Ammon's horn (tissue), 1 donor: Measurements from ENCODE around the gene WWOX.

ENCODE experiments used
- DNase-seq: peaks from one replicate; pipeline ENCODE4 v3.0.0-alpha.2; 2016; ENCODE audit warnings: low spot score

WWOX gene

DNA sequence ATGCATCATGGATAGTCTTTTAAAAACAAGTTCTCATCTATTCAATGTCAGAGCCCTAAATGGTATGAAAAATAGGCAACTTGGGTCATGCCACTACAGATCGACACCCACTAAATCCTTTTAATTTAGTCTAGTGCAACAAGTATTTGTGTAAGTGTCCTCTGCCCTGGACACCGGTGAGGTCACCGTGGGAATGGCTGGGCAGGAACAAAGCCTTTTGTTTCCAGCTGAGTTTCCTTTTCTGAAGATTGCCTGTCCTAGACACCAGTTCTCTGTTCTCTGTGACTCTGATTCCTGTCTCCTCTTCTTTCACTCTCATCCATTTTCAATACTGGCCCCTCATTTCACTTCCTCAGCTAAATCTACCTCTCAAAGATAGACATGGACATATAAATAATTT lies 1054.6 kb downstream of the WWOX start:
- peak; percentile 44 for DNase-seq

DNA sequence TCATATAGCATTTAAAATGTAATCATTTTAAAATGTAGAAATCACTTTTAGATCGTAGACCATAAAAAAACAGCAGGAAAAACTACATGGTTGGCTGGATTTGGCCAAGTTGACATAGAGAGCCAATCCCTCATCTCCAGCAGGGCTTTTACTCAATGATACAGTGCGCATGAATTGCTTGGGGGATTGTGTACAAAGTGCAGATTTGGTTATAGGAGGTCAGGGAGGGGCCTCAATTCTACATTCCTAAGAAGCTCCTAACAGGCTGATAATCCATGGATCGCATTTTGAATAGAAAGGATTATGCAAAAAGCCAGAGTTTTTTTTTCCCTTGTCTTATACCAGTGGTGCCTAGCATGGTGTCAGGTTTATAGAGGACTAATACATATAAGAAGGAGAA lies 1056.0 kb downstream of the WWOX start:
- no peak for DNase-seq

DNA sequence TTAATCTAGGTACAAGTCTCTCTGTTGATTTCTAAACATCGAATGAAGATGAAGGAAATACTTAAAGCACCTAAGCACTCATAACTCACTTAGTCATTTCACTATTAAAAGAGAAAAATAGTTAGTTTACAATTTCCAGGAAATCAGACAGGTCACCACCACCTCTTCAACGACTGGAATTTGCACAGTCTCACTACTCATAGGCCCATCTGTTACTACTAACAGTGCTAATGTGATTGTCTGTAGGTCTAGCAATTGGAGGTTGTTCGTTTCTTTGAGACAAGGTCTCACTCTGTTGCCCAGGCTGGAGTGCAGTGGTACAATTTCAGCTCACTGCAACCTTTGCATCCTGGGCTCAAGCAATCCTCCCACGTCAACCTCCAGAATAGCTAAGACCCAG lies 1056.5 kb downstream of the WWOX start:
- no peak for DNase-seq

DNA sequence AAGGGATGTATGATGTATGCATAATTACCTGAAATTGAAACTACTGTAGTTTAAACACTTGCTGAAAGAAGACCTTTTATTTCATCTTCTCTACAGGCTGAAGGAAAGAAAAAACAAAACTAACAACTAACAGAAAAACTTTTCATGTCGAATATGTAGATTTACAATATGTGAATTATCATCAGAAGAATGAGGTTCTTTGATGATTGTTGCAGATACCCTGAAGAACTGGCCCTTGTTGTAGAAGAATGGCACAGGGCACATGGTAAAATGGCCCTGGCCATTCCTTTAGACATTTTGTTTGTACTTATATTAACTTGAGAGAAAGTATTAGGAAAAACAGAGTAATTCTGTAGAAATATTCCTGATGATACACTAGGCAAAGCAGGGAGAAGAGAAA lies 1057.3 kb downstream of the WWOX start:
- DNase-seq, result no peak

DNA sequence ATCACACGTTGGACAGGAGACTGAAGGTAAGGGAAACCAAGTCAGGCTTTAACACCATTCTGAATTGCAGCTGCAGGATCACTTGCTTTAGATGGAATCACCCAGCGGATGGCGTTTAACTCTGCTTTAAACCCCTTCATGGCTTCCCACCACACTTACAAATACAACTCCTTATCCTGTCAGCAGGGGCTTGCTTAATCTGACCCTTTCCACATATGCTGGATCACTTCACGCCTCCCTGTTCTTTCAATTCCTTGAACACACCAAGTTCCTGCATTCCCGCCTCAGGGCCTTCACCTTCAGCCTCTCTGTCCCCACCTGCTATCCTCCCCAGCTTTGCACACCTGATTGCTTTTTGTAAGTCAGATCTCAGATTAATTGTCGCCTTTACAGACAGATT lies 1058.9 kb downstream of the WWOX start:
- no peak for DNase-seq

DNA sequence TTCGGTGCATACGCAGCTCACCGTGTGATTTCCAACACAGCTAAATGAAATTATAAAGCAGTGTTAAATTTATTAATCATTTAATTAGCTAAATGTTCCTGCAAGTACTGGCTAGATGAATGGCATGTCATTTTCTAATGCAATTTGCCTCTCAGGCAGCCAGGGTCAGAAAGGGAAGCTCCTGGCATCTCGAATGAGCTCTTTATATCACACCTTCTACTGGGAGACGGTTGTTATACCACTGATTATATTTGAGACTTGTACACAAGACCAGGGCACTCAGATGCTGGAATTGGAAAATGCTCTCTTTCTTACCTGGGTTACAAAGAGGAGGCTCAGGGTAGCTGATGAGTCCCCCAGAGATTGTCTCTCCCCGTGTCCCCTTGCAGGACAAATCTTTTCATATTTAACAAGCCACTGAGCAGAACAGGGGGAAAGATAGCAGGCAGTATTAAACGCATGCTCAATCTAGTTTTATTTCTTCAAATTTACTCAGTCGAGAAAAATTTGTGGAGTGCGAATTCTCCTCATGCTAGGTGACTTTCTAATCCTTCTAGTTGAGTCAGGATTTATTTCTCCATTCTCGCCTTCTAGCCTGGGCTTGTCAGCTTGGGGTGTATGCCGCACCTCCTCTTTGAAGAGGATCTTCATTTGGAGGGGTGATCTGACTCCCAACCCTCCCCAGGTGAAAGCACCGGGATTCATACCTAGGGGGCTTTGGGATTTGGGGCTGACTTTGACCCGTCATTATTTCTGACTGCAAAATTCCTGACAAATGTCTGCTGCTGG lies 1060.0 kb downstream of the WWOX start:
- no peak for DNase-seq

DNA sequence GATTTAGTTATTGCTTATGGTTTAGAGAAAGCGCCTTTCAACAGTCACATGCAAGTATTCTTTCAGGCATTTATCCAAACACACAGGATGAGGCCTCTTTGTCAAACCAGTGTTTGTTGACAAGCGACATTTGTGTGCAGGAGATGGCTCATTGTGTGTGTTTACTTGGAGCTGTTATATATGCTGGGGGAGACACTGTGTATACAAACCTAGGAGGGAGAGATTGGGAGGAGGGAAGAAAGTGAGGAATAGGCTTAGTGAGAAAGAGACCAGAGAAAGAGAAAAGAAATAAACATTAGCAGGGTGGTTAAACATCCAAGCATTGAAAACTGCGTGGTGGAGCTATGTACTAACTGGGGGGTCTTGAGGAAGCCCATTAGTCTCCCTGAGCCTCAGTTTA lies 1063.5 kb downstream of the WWOX start:
- DNase-seq, result no peak

DNA sequence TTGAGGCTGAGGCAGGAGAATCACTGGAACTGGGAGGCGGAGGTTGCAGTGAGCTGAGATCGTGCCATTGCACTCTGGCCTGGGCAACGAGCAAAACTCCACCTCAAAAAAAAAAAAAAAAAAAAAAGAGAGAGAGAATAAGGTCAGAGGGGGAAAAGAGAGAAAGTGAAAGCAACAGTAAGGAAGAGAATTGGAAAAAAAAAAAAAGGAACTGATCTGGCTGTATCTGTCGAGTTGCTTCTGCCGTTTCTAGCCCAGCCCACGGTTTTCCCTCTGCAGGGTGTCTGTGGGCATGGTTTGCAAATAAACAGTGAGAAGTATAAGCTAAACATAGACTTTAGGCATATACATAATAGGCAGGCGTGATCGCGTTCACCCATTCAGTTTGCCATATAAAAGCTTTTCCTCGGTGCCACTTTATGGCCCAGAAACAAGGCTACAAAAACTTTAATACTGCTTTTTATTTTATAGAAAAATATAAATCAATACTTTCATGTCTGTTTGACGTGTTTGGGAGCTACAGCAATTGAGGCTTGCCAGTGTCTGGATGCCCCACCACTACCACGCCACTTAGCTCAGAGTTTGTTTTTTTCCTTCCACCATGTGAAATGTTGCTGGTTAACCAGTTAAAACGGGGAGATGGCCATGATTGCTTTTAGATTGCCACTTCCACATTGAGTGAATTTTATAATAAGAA lies 1064.4 kb downstream of the WWOX start:
- DNase-seq, result peak; percentile 47

DNA sequence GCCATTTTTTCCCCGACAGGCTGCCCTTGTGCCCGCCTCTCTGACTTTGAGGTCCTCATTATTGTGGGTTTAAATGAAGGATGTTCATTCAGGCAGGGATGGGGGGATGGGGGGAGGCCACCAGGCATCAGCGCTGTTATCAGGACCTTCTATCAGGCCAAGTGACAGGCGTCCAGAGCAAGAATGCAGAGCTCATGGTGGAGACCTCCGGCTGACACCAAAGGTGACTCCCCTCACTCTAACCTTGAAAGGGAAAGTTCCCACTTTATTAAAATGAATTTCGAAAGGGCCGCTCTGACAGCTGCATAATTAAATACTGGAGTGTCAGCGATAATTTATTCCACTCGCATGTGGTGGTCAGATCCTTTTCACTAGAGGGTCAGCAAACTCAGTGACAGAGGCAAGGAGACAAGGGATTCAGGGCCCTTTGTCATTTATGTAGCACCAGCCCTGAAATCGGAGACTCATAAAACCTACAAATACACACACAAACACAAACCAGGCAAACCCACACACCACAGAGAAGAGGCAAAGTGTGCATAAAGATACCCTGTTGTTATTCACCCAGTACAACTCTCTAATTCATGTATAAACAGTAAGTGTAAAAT lies 1065.0 kb downstream of the WWOX start:
- DNase-seq, result no peak

DNA sequence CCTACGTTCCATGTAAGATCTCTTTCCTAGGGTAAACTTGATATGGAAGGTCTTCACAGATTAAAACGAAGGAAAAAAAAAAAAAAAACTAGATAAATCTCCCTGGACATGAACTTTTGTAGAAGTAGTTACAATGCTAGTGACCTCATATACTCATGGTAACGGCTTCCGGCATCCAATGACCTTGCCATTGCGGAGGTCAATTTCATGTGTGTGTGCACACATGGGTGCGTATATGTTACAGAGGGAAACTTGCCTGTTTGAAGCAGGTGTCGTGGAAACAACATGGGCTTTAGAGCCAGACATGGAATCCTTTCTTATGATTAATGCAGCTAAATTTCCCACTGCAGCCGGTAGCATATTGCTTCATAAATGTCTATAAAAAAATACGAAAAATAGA lies 1065.6 kb downstream of the WWOX start:
- no peak for DNase-seq

DNA sequence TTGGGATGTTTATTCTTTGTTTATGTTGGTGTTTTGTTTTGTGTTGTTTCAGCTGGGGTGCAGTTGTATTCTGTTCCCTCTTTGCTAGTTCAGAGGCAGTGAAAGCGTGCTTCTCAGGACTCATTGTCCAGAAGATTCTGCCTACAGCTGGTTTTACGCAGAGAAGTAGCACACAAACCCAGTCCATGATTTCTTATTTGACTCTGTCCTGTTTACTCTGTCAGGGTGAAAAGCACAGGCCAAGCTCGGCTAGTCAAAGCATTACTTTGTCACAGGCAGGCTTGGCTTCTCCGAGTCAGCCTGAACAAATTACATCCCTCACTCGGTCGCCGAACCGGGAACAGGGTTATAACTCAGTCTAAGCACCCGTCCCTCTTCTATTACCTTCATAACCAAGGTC lies 1066.1 kb downstream of the WWOX start:
- no peak for DNase-seq

DNA sequence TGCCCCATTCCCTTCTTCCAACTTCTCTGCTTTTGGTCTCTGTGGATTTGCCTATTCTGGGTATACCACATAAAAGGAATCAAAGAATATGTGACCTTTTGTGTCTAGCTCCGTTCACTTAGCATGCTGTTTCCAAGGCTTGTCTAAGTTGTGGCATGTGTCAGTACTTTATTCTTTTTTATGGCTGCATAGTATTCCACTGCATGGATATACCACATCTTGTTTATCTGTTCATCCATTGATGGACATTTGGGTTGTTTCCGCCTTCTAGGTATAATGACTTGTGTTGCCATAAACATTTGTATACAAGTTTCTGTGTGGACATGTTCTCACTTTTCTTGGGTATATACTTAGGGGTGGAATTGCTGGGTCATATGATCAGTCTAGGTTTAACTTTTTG lies 1068.4 kb downstream of the WWOX start:
- no peak for DNase-seq

DNA sequence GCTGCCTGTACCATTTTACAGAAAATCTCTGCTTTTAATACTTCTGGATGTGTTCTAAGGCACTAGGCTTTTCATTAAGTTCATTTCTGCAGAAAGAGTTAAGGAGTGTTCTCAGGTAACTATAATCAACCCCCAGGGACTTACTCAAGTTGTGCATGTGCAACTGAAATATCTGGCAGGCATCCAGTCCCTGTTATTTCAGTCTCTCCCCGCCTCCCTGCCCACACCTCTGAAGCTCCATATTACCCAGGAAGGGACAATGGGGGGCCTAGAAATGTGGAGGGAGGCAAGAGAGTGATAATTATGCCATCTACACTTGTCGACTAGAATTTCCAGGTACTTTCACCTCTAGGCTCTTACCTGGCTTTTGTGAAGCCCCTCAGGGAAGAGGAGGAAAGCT lies 1068.9 kb downstream of the WWOX start:
- DNase-seq, result no peak

DNA sequence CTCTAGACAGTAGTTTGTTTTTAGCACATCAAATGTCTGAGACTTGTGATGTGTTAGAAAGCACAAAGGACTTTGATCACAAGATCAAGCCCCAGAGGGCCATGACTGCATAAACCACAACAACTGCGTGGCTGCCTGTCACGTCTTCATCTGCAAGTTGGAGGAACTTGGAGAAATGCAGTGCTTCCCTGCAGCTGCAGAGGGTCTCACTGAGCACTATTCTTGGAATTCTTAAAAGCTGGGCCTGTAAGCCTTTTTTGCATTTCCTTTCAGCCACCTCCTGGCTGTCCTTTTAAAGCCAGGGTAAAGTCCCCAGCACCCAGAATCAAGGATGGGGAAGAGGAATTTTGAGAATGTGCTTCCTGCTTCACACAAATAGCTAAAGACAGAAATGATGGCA lies 1069.8 kb downstream of the WWOX start:
- DNase-seq, result peak; percentile 41

DNA sequence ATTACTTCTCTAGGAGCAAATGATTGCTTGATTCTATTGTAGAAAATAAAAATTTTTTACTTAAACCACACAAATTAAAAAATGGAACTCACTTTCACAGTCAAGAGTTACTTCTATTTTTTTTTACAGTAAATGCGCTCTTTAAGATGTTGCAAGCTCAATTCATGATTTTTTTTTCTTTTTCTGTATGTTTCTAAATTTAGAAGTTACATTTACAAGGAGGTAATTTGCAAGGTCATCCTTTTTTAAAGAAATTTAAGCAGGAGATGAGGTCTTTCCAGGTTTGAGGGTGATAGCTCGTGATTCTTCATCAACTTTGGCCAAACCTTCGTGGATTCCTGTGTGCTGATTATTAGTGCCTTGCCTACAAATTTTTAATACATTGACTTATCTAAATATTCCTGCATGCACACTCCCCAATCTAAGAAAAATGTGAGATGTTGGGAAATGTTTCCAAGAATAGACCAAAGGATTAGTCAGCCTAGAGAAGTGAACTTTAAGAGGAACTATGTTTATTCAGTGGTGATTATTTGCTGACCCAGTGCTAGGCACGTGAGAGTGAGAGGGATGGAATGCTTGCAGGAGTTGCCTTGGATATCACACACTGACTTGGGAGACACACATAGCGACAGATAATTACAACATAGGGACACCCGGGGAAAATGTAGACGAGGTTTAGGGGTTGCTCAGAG lies 1071.2 kb downstream of the WWOX start:
- DNase-seq, result no peak

DNA sequence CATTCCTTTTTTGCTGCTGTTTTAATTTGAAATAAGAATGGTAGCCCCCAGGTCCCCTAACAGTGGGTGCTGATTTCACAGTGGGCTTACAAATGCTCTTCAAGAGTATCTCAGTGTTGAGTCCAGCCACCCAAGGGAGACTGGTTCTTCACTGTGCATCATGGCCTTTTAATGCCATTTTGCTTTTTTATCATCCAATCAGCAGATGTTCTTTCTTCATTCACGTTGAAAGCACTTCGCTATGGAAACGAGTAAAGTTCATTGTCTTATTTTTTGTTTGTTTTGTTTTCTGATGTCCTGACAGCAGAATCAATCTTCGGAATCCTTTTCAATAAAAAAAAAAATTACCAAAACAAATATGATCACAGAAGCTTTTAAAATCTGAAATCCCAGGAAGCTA lies 1072.0 kb downstream of the WWOX start:
- DNase-seq, result no peak

DNA sequence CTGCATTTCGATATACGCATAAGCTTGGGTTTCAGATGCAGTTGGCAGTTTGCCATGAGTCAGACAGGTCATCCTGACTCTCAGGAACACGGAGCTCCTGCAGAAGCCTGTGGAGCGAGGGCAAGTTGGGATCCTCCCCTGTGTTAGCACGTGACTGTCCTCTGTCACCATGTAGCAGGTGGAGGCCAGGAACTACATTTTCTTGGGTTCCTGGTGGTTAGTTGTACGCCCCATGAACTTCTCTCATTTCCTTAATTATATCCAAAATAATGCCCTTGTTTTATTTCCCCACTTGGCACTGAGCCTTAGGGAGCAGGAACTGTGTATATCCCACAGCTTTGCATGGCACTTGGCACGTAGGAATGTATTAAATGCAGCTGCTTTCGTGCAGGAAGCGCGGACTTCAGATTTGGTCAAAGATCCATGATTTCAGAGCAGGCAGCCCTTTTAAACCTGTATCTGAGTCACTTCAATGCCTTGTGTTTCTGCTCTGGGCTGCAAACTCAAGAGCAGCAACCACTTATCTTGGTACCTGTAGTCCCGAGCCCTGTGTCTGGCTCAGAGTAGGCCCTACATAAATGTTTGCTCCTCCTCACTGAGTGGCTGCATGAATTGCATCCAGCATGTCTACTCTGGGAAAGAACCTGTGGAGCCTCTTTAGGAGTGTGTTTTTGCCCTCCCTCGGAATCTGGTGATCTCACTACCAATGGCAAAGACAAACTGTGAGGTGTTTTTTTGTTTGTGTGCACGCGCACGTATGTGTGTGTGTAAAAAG lies 1072.7 kb downstream of the WWOX start:
- DNase-seq, result no peak

DNA sequence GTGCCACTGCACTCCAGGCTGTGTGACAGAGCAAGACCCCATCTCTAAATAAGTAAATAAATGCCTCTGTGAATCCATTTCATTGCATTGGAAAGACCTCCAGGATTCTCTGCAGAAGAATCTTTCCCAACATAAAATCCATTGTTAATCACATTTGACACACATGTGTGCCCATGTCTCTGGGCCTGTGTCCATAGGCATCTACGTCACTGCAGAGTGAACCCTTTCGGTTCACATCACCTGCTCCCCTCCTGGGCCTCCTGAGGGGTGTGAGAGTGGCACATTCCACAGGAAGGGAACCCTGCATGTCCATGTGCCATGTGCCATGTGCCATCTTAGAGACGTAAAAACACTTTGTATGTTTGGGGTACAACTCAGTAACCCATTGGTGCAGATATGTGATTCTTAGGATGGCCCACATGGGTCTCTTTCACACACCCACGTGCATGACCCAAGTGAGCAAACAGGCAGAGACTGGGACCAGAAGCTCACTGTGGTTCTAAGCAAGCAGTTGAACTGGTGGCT lies 1073.6 kb downstream of the WWOX start:
- DNase-seq, result no peak

DNA sequence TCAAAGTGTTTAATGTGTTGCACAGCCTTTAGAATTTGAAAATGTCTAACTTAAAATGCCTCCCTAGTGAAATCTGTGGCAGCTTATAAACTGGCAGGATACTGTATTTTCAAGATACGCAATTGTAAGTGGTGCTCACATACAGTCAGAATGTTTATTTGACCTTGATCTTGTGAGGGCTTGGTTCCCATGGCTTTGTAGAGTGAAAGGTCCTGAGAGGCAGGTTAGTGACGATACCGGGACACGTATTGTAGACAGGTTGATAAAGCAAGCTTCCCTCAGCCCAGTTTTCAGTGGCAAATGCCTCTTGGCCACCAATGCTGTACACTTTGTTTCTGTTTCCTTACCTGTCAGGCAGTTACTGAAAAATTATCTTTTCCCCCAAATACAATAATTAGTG lies 1074.5 kb downstream of the WWOX start:
- no peak for DNase-seq

DNA sequence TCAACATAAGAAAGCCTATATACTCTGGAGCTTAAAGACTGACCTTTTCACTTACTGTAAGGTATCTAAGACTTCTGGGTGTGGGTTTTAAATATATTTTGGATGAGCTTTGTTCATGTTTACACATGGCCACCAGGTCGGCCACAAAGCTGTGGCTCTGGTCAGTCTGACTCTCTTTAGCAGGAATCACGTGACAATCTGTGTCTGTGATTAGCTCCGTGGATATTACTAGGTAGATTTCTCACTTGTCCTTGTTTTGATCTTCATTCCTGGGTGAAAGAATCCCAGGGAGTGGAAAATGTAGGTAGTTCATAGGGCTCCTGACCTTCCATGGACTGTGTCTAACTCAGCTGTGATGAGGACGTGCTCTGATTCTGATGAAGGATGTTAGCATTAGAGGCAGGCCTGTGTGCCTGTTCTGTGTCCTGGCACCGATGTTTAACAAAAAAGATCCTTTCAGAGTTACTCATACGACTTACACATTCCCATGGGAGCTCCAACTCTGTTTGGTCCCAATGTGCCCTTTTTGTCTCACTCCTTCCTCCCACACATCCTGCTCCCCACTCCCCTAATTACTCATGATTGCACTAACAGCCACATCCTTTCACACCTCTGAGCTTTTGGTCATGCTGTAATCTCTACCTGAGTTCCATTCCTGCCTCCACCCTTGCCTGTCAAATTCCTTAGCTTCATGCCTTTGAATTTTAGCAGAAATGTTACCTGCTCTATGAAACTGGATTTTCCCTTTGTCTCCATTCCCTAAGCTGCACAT lies 1076.0 kb downstream of the WWOX start:
- DNase-seq, result no peak

DNA sequence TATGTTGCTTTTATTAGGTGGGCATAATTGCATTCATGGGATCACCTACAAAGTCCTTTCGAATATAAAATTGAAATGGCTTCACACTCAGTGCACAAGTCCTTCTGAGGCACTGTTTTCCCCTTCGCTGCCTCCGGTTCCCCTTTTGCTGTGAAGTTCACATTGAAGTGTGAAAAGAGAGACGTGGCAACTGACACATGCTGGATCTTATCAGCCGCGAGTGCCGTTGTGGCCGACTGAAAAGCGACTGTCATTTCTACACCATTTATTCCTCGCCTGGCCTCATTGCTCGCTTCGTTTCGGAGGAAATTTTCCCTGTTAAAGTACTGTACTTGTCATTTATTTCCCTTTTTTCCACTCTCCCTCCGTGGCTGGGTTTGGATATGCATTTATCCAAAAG lies 1077.6 kb downstream of the WWOX start:
- DNase-seq, result no peak
